NCI-H446 (cell line): ENCODE measurements around the gene HOXA7.

Experiments
- DNase-seq, 2 experiments: peaks; one replicate each; lab custom pipeline; 2025; lab: John Stamatoyannopoulos, UW

Gene HOXA7

DNA sequence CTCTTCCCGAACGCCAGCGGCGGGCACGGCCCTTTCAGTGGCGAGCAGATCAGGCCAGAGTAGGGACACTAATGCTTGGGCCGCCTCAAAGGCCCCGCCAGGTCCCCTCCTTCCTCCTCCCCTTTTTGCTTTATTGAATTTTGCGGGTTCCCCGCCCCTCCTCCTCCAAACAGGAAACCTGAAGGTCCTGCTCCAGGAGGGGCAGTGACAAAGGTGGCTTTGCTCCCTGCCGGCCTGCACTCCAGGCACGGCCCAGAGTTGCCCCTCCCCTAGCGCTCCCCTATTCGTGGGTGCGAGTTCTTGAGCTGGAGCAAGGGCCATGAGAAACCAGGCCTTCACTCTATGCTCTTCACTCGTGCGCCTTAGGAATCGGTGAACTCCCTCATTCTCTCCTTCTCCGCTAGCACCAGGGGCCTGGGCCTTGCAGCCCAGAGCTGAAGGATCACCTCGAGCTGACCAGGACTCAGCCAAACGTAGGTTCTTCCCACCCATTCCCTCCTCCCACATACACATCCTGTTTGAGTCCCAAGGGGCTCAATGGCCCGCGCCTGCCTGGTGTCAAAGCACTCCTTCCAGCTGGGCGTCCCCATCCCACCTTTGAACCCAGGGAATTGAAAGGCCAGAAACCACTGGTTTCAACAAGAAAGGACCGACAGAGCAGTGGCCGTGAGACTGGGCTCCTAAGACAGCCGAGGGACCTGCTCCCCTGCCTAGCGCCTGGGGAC lies 8.3 kb downstream of the HOXA7 start:
- DNase-seq = no peak

DNA sequence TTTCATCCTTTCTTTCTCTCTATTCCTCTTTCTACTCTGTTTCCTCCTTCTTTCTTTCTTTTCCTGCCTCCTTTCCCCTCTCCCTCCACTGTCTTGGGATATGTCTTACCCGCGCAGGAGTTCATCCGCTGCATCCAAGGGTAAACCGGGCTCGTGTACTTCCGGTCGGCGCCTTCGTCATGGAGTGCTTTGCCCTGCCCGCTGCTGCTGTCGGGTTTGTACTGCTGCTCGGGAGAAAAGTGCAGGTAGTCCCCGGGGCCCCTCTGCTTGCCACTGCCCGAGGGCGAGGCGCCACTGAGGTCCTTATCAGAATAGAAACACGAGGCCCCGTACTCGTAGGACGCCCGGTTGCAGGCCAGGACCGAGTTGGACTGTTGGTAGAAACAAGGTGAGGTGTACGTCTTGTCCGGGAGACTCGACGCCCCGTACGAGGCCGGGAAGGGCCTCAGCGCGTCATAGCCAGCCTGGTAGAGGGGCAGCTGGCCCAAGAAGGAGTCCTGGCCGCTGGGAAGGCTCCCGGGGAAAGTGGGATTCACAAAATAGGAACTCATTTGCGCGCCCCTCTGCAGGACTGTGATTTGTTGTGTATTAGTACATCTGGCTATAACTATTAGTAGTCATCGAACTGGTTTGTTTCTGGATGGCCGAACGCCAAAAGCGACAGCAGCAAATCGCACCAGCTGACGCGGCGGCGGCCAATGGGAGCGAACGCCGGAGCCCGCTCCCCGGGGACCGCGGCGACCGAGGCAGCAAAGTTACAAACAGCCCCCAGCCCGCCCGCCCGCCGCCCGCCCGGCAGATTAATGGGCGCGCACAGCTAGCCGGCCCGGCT lies 9.1 kb downstream of the HOXA7 start, which contains the start of gene HOXA6:
TSS of gene HOXA6 (minus strand) at position 576 of the 832 bp plus-strand sequence. CDS start at position 551, 25 bp downstream.
- DNase-seq = no peak

DNA sequence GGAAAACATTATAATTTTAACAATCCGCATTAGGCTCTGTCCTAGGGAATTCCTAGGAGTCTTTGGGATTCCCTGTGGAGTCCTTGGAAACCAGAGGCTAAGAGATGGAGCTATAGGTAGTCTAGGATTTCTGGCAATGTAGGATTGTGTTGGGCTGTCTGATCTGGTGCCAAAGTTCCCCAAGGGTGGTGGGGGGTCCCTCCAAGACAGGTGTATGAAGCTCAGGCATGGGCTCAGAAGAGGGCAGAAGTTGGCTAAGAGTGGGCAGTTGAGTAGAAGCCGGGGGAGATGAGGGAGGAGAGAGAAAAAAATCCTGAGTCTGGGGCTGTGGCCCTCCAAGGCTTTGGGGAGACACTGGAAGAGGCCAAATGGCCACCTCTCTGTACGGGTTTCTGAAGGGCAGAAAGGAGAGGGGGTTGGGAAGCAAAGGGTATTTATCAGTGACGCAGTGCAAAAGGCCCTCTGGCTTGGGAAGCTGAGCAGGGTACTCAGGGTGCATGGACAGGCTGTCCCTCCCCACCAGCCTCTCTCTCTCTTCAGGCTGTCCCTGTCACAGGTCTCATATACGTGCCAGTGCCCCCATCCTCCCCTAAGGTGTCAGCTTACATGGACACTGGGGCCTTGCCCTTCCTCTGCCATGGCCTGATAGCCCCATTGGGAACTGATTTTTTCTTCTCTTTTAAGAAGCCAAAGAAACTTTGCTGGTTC lies 9.8 kb downstream of the HOXA7 start:
- no peak for DNase-seq

DNA sequence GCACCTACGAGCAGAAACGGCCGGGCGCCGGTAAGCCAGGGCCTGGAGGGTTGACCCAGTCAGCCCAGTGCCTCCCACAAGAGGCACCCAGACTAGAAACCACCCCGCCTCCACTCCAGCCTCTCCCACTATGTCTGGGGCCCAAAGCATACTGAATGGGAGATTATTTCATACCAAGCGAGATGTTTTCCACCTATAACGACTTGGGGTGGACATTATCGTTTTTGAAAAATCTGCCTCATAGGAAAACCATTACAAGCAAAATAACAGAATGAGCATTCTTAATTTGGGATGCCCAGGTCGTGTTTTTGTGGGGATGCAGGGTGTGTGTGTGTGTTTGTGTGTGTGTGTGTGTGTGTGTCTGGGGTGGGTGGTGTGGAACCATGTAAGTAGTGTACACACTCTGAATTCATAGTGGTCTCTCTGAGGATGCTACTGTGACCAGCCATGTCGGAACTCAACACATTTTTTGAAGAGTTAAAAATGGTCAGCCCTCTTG lies 10.5 kb downstream of the HOXA7 start:
- no peak for DNase-seq

DNA sequence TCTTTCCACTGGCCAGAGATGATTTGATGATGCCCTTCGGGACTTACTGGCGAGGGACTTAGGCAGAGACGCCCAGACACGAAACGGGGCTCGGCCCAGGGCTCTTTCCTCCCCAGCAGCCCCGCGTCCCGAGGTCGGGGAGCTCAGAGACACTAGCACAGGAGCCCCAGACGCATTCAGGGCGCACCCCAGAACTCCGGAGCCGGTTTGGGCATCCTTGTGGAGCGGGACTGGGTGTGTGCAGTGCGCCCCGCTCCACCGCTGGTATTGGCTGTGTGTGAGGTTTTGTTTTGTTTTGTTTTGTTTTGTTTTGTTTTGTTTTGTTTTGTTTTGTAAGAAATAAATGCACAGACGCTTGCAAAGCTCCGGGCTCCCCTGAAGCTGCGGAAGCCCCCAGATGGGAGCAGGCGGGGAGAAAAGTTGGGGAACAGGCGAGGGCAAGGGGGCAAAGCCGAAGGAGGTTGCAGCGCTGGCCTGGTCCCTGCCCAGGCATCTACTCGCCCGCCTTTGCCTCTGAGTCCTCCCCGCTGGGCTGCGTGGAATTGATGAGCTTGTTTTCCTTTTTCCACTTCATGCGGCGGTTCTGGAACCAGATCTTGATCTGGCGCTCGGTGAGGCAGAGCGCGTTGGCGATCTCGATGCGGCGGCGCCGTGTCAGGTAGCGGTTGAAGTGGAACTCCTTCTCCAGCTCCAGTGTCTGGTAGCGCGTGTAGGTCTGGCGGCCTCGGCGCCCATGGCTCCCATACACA lies 11.1 kb downstream of the HOXA7 start:
- no peak for DNase-seq

DNA sequence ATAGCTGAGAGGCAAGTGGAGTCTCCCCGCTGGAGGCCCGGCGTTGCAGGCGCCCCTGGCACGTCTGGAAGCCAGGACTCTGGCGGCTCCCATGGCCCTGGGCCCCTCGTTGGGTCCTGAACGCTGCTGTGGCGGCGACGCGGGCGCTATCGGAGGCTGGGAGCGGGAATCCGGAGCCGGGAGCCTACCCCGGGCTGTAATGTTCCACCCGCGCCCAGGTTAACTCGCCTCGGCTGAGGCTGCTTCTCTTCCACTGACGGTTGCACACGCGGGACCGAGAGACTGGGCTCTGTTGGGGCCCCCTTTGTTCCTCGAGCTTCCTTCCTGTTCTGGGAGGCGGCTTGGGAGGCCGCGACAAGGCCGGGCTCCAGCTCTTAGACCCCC lies 11.7 kb downstream of the HOXA7 start:
- DNase-seq = no peak

DNA sequence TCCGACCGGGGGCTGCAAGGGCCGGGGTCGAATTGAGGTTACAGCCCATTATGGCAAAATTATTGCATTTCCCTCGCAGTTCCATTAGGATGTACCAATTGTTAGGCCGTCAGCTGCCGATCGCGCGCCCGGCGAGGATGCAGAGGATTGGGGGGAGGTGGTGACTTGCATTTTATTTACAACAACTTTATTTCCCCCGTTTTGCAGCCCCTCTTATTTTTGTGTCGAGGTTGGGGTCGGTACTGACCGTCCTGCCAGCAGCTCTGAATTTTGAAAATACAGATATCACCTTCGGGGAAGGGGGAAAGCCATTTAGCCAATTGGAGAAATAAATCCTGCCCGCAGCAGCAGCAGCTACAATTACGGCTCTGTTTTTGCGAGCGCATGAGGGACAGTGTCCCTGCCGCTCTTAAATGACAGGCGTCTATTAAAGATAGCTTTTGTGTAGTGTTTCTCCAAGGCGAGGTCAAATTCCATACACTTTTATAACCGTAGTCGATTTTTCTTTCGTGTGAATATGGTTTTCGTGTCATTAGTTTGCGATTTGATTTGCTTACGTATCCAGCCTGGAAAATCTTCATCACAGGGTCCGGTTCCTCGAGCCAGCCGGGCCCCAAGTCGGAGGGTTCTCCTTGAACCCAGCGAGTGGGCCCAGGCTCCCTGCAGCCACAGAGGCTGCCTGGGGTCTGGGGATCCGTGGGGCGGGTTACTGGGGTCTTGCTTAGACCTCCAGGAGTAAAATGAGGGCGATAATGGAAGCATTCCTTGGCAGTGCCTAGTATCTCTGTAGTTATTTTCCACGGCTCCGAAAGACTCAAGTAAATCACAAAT lies 12.3 kb downstream of the HOXA7 start:
- DNase-seq = no peak

DNA sequence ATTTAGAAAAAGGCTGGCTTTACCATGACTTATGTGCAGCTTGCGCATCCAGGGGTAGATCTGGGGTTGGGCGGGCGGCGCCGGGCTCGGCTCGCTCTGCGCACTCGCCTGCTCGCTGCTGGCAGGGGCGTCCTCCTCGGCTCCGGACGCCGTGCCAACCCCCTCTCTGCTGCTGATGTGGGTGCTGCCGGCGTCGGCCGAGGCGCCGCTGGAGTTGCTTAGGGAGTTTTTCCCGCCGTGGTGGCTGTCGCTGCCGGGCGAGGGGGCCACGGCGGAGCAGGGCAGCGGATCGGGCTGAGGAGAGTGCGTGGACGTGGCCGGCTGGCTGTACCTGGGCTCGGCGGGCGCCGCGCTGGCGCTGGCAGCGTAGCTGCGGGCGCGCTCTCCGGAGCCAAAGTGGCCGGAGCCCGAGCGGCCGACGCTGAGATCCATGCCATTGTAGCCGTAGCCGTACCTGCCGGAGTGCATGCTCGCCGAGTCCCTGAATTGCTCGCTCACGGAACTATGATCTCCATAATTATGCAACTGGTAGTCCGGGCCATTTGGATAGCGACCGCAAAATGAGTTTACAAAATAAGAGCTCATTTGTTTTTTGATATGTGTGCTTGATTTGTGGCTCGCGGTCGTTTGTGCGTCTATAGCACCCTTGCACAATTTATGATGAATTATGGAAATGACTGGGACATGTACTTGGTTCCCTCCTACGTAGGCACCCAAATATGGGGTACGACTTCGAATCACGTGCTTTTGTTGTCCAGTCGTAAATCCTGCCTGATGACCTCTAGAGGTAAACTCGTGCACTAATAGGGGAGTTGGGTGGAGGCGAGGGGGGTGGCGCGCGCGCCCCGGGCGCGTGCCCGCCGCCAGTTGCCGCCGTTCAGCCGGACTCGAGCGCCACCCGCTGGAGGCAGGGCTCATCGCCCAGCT lies 13.2 kb downstream of the HOXA7 start, which contains the start of gene HOXA5:
TSS of gene HOXA5 (minus strand) at position 659 of the 927 bp plus-strand sequence. CDS start at position 585, 74 bp downstream.
- no peak for DNase-seq

DNA sequence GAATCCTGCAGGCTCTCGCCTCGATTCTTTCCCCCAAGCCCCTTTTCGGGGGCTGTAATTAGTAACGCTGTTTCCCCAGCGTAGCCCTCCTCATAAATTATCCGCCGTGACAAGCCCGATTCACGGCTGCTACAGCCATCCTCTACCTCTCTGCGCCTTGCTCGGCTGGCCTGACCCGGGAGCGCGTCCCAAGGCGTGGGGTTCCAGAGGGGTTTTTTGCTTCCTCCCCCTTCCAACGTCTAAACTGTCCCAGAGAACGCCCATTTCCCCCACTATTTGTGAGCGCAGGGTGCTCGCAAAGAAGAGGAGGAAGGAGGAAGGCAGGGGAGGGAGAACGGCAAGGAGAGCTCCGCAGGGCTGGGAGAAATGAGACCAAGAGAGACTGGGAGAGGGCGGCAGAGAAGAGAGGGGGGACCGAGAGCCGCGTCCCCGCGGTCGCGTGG lies 13.9 kb downstream of the HOXA7 start:
- no peak for DNase-seq

DNA sequence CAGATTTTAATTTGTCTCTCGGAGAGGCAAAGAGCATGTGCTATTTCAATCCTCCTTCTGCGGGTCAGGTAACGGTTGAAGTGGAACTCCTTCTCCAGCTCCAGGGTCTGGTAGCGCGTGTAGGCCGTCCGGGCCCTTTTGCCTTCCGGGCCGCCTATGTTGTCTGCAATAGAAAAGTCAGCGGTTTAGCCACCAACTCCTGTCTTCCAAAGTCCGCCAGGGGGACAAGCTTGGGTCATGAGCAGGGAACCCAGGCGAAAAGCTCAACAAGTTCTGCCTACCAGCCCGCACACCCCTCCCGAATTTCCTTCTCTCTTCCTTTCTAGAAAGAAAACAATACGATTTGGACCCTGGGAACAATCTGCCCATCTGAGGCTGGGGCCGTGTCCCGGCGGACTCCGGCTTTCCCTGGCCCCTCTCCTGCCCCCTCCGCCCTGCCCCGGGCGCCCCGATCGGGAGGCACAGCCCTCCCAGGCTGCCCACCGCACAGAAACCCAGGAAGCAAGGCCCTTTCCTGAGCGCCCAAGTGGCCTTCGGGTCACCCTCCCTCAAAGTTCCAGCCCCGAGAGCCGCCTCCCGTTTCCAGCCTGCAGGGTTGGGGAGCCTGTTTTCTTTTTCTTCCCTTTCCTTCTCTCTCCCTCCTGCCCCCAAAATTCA lies 14.4 kb downstream of the HOXA7 start:
- no peak for DNase-seq

DNA sequence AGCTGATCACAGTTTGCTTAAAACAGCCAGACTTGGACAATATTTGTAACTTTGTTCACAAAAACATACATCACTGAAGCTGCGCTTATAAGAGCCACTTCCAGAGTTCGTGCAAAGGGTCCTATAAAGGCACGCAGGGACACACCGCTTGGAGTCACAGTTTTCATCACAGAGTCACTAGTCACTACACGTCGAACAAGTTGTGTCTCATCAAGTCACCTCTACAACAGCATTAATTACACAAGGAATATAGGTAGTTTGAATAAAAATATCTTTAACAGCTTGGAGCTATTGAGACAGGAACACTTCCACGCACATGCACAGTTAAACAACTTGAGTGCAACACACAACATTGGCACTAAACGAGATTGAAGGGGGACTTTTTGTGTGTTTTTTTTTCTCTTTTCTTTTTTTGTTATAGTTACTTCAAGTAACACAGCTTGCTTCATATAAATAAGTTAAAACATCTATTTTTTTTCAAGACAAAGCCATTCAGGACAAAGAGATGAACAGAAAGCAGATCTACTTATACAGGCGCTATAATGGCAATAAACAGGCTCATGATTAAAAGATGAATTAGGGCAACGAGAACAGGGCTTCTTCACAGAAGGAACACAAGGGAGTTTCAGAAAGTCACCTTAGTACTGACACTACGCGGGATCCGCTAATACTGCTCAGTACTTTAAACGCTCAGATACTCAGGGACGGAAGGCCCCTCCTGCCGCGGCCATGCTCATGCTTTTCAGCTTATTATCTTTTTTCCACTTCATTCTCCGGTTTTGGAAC lies 15.1 kb downstream of the HOXA7 start:
- no peak for DNase-seq

DNA sequence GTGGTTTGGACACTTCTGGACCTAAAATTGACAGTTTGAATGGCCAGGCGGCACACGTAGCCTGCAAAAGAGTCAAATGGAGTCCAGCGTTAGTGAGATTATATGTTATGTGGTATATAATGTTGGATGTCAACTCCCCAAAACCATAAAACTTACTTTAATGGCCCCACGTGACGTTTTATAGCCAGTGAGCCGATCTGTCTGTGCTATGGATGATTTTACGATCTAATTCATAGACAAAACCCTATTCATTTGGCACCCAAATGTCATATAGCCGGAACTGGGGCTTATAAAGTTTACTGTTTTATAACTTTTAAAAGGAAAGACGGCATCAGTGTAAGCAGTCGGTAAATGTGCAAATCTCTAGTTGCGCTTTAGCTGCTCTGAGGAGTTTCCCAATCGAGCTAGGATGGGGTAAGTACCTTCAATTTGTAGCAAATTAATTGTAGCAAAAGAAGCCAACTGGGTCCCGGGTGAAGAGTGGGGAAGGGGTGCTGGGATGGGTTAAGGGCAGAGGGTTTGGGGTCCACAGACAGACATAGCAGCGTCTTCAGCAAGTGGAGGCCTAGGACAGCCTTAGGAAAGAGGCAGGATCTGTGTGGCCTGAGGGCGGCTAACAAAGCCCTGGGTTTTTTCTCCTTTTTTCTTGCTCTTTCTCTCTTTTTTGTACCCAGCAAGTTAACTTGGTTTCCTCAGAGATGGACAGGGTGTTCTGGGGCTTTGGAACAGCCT lies 16.2 kb downstream of the HOXA7 start:
- DNase-seq = no peak

DNA sequence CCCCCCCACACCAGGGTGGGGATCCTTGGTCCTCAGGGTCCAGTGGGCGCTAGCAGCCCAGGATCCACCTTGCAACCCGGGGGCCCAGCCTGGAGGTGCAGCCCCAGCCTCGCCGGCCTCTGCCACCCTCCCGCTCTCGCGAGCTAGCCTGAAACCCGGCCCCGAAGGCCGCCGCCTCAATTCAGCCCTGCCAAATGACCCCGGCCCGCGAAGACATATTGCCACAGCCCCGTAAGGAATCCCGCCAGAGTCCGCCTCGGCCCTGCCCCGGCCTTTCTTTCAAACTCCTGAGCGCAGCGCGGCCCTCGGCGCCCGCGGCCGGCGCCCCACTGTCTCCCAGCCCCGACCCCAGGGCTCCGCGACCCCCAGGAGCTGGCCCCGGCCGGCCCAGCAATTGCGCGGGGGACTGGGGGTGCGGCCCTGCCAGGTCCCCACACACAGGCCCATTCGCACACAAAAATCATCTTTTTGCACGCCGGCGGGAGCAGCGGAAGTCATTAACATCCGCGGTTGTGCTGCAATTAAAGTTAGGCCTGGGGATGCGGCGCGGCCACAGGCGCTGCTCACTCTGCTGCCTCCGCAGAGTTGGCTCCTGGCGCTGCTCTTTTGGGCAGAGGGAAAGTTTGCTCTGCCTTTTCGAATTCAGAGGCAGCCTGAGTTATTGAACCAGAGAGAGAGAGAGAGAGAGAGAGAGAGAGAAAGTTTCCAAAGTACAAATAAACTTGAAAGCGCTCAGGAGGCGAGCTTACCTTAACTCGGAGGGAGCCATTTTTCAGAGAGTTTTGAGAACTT lies 16.9 kb downstream of the HOXA7 start:
- no peak for DNase-seq

DNA sequence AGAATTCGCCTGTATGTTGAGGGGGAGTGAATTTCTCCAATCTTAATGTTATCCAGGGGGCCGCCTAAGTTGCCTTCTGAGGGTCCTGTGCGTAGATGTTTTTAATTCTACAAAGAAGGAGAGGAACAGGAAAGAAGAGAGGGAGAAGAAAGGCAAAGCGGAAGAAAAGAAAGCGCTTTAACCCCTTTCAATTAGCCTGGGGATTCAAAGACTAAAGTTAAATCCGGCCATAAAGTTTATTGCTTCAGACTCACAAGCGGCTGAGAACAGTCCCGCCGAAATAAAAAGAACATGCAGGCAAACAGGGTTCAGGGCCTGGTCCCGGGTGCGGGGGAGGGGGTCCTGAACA lies 17.5 kb downstream of the HOXA7 start:
- no peak for DNase-seq

DNA sequence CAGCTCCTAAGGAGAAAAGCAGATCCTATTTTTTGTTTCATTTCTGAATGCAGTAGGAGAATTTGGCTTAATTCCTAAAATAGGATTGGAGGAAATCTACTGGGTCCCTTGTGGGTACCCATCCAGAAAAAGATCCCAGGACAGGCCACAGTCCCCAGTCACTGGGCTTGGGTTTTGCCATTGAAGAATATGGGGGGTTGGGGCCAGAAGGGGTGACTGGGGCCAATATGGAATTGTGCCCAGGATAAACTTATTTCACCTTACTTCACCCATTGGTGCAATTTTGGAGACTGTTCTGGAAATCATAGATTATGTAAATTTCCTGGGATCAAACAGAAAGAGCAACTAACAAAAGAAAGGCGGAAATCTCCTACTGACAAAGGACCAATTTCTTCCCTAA lies 18.0 kb downstream of the HOXA7 start:
- DNase-seq = no peak

DNA sequence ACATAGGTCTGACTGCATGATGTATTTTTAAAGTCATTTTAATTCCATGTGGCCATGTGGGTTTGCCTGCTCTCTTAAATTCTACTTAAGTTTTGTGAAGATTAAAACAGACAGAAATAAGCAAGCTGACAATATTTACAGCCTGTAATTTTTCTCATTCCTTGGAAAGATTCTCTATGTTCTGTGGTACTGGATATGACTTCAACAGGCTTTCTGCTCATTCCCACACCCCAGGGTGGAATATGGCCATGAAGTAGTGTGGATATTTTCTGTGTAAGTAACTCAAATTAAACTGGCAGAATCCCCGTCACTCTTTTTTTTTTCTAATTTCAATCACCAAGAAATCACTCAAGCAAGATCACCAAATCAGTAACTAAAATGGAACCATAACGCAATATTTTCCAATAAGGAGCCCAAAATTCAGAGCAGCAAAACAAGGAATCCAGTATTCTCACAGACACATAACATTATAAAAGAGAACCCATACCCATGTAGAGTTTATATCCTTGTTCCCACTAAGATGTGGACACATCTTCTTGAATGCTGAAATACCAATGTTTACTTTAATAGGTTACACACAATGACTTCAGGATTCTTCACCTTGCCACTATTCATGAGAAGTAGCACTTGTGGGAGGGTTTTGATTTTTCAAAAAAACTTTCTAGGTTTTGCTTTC lies 18.7 kb downstream of the HOXA7 start:
- no peak for DNase-seq
